WTC11 (cell line): ENCODE measurements around the gene RYR2. TPM values are rescaled to one million over a fixed set of nuclear protein-coding genes. Genes with fewer than 3 reads are reported as not detected.

ENCODE experiments used
- ATAC-seq: fragments of 200-7000 bp; cut with Tn5 transposase; 2 replicates; pipeline ENCODE4 v1.10.0; 2021; ENCODE audit warnings: mild to moderate bottlenecking, moderate library complexity
- CTCF ChIA-PET: fragments of 300-600 bp; sonication (Branson Sonifier 250); formaldehyde crosslinking; loops from one replicate; lab custom pipeline; 2021; ENCODE audit warnings: antibody characterized with exemption; lab: Charles Lee
- POLR2A ChIA-PET: fragments of 350-600 bp; sonication (Branson Sonifier 250); formaldehyde crosslinking; loops from one replicate; lab custom pipeline; 2021; ENCODE audit warnings: antibody characterized with exemption; lab: Charles Lee
- DNase-seq: peaks from one replicate; pipeline ENCODE4 v3.0.0; 2021; ENCODE audit warnings: low spot score
- H3K27ac Mint-ChIP-seq: 2 replicates; pipeline ENCODE4 v1.8.0; 2021; ENCODE audit warnings: mixed read lengths
- H3K27me3 Mint-ChIP-seq: 2 replicates; pipeline ENCODE4 v1.8.0; 2021; ENCODE audit warnings: low read depth, mild to moderate bottlenecking, moderate library complexity, mixed read lengths
- H3K36me3 Mint-ChIP-seq: 2 replicates; pipeline ENCODE4 v1.8.0; 2021; ENCODE audit warnings: mixed read lengths
- H3K4me1 Mint-ChIP-seq: 2 replicates; pipeline ENCODE4 v1.8.0; 2022; ENCODE audit warnings: mixed read lengths
- H3K4me3 Mint-ChIP-seq: 2 replicates; pipeline ENCODE4 v1.8.0; 2021; ENCODE audit warnings: mild to moderate bottlenecking, moderate library complexity, mixed read lengths
- H3K9me3 Mint-ChIP-seq: 2 replicates; pipeline ENCODE4 v1.8.0; 2021; ENCODE audit warnings: mixed read lengths
- ELF4 ChIP-seq: sonication (generic); formaldehyde crosslinking; IDR thresholded peaks from 2 replicates; pipeline ENCODE4 v1.8.1; 2022; ENCODE audit warnings: low read depth, mild to moderate bottlenecking, moderate library complexity, missing genetic modification reagents
- IRF2 ChIP-seq: sonication (generic); formaldehyde crosslinking; IDR thresholded peaks from 2 replicates; pipeline ENCODE4 v1.8.0; 2022; ENCODE audit warnings: low read depth, missing genetic modification reagents, borderline replicate concordance
- KAT7 ChIP-seq: sonication (generic); formaldehyde crosslinking; IDR thresholded peaks from 2 replicates; pipeline ENCODE4 v1.8.1; 2023; ENCODE audit warnings: missing genetic modification reagents, mild to moderate bottlenecking, borderline replicate concordance
- NFATC4 ChIP-seq: fragments of 250-450 bp; sonication (Bioruptor Pico); IDR thresholded peaks from 2 replicates; pipeline ENCODE4 v1.9.0; 2021; ENCODE audit warnings: mild to moderate bottlenecking
- RELA ChIP-seq: sonication (generic); formaldehyde crosslinking; IDR thresholded peaks from 2 replicates; pipeline ENCODE4 v1.8.1; 2022; ENCODE audit warnings: missing genetic modification reagents, mild to moderate bottlenecking, borderline replicate concordance
- SMAD4 ChIP-seq: sonication (generic); formaldehyde crosslinking; IDR thresholded peaks from 2 replicates; pipeline ENCODE4 v1.8.0; 2022; ENCODE audit warnings: mild to moderate bottlenecking, missing genetic modification reagents
- SP1 ChIP-seq: sonication (generic); formaldehyde crosslinking; conservative IDR thresholded peaks from 2 replicates; pipeline ENCODE4 v1.8.1; 2022; ENCODE audit warnings: missing genetic modification reagents
- TEAD4 ChIP-seq: sonication (generic); formaldehyde crosslinking; IDR thresholded peaks from 2 replicates; pipeline ENCODE4 v1.8.0; 2022; ENCODE audit warnings: mild to moderate bottlenecking, missing genetic modification reagents
- ZNF232 ChIP-seq: sonication (generic); formaldehyde crosslinking; IDR thresholded peaks from 2 replicates; pipeline ENCODE4 v1.8.0; 2022; ENCODE audit warnings: mild to moderate bottlenecking, missing genetic modification reagents
- ZNF396 ChIP-seq: fragments of 250-450 bp; sonication (Bioruptor Pico); IDR thresholded peaks from 2 replicates; pipeline ENCODE4 v1.8.0; 2021; ENCODE audit warnings: mild to moderate bottlenecking, moderate library complexity, borderline replicate concordance
- ZNF416 ChIP-seq: fragments of 250-450 bp; sonication (Bioruptor Pico); IDR thresholded peaks from 2 replicates; pipeline ENCODE4 v1.9.0; 2021; ENCODE audit warnings: mild to moderate bottlenecking, inconsistent platforms
- ZNF423 ChIP-seq: fragments of 250-450 bp; sonication (Bioruptor Pico); IDR thresholded peaks from 2 replicates; pipeline ENCODE4 v2.1.2; 2022; ENCODE audit warnings: mild to moderate bottlenecking, moderate library complexity
- total RNA-seq: library from RNA; stranded (reverse); gene quantifications from 3 replicates; pipeline ENCODE4 v1.2.3, GENCODE V29; 2021
- TF ChIP-seq, protein P1 (sequence below): sonication (generic); formaldehyde crosslinking; IDR thresholded peaks from 2 replicates; pipeline ENCODE4 v1.8.1; 2022; ENCODE audit warnings: missing genetic modification reagents, borderline replicate concordance
- TF ChIP-seq, protein P2 (sequence below): fragments of 250-450 bp; sonication (Bioruptor Pico); IDR thresholded peaks from 2 replicates; pipeline ENCODE4 v1.9.0; 2021; ENCODE audit warnings: mild to moderate bottlenecking
- TF ChIP-seq, protein P3 (sequence below): sonication (generic); formaldehyde crosslinking; IDR thresholded peaks from 2 replicates; pipeline ENCODE4 v1.8.1; 2022; ENCODE audit warnings: mild to moderate bottlenecking, moderate library complexity, missing genetic modification reagents
- TF ChIP-seq, protein P4 (sequence below): sonication (generic); formaldehyde crosslinking; IDR thresholded peaks from 2 replicates; pipeline ENCODE4 v1.8.1; 2022; ENCODE audit warnings: low read depth, missing genetic modification reagents, borderline replicate concordance
- TF ChIP-seq, protein P5 (sequence below): sonication (generic); formaldehyde crosslinking; IDR thresholded peaks from 2 replicates; pipeline ENCODE4 v1.8.0; 2022; ENCODE audit warnings: mild to moderate bottlenecking, missing genetic modification reagents
- TF ChIP-seq, protein P6 (sequence below): sonication (generic); formaldehyde crosslinking; IDR thresholded peaks from 2 replicates; pipeline ENCODE4 v1.8.1; 2023; ENCODE audit warnings: mild to moderate bottlenecking, missing genetic modification reagents, moderate library complexity
- TF ChIP-seq, protein P7 (sequence below): fragments of 250-450 bp; sonication (Bioruptor Pico); IDR thresholded peaks from 2 replicates; pipeline ENCODE4 v1.9.0; 2021; ENCODE audit warnings: mild to moderate bottlenecking, borderline replicate concordance

RYR2 gene
- total RNA-seq, 1 experiment from 2014 or later: 7.9 TPM

DNA sequence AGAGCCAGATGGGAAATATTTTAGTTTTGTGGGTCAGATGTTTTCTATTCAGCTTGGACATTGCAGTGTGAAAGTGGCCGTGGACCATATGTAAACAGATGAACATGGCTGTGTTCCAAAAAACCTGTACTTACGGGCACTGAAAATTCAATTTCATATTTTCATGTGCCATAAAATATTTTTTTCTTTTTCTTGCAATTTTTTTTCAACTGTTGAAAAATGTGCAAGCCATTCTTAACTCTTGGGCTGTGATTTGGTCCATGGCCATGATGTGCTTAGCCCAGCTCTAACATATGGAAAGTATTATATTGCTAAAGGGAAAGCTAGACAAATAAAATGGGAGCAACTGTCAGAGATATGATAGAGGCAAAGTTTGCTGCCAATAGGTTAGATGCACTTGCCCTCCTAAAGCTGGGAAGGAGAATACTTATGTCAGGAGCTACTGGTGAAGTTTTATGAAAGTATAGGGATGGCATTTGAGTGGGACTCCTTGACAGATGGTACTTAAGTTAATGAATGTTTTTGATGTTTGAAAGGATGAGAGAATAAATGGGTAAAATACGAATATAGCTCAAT, 240.3 kb downstream of the RYR2 start:
- no peak overlapping the region for H3K27ac Mint-ChIP-seq
- H3K36me3 Mint-ChIP-seq: peaks cover 6% of the 10 kb centered on the region
- H3K27me3 Mint-ChIP-seq: no peaks in the 10 kb centered on the region
- H3K4me1 Mint-ChIP-seq: peaks cover 27% of the 10 kb centered on the region
- TF ChIP-seq, protein P1, sequence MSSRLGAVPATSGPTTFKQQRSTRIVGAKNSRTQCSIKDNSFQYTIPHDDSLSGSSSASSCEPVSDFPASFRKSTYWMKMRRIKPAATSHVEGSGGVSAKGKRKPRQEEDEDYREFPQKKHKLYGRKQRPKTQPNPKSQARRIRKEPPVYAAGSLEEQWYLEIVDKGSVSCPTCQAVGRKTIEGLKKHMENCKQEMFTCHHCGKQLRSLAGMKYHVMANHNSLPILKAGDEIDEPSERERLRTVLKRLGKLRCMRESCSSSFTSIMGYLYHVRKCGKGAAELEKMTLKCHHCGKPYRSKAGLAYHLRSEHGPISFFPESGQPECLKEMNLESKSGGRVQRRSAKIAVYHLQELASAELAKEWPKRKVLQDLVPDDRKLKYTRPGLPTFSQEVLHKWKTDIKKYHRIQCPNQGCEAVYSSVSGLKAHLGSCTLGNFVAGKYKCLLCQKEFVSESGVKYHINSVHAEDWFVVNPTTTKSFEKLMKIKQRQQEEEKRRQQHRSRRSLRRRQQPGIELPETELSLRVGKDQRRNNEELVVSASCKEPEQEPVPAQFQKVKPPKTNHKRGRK (CRISPR knock-in tag): no peak
- H3K4me3 Mint-ChIP-seq: no peak overlapping the region
- POLR2A ChIA-PET: no interaction called here
- ATAC-seq: no peak
- no peak for DNase-seq
- H3K9me3 Mint-ChIP-seq: peaks cover 9% of the 10 kb centered on the region
- CTCF ChIA-PET: no interaction called here

DNA sequence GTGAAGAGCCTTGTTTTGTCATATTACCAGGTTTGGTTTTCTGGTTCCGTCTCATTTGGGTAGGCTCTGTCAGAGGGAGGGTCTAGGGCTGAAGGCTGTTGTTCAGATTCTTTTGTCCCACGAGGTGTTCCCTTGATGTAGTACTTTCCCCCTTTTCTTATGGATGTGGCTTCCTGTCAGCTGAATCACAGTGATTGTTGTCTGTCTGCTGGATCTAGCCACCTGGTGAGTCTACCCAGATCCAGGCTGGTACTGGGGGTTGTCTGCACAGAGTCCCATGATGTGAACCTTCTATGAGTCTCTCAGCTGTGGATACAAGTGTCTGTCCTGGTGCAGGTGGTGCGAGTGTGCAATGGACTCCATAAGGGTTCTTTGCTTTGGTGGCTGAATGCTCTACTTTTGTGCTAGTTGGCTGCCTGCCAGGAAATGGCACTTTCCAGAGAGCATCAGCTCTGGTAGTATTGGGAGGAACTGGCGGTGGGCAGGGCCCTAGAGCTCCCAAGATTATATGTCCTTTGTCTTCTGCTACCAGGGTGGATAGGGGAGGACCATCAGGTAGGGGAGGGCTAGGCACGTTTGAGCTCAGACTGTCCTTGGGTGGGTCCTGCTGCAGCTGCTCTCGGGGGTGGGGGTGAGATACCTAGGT, 246.0 kb downstream of the RYR2 start:
- ChIA-PET CTCF (no interaction called here), POLR2A (no interaction called here)
- H3K27ac Mint-ChIP-seq: peak overlapping the region; percentile 92
- peaks cover 34% of the 10 kb centered on the region for H3K4me1 Mint-ChIP-seq
- H3K9me3 Mint-ChIP-seq: peaks cover 29% of the 10 kb centered on the region
- peaks cover 25% of the 10 kb centered on the region for H3K36me3 Mint-ChIP-seq
- no peaks in the 10 kb centered on the region for H3K27me3 Mint-ChIP-seq
- no peak for TF ChIP-seq IRF2 (CRISPR knock-in tag)
- TF ChIP-seq ZNF396 (CRISPR knock-in tag): no peak
- TF ChIP-seq TEAD4 (CRISPR knock-in tag): no peak
- no peak for TF ChIP-seq ZNF423
- TF ChIP-seq SMAD4 (CRISPR knock-in tag): no peak
- no peak for TF ChIP-seq ZNF416 (CRISPR knock-in tag)
- TF ChIP-seq SP1: no peak
- TF ChIP-seq RELA: no peak
- no peak for DNase-seq
- peak overlapping the region; percentile 4; the same call in 1 of the 2 replicates for H3K4me3 Mint-ChIP-seq
- ATAC-seq: peak; percentile 88

DNA sequence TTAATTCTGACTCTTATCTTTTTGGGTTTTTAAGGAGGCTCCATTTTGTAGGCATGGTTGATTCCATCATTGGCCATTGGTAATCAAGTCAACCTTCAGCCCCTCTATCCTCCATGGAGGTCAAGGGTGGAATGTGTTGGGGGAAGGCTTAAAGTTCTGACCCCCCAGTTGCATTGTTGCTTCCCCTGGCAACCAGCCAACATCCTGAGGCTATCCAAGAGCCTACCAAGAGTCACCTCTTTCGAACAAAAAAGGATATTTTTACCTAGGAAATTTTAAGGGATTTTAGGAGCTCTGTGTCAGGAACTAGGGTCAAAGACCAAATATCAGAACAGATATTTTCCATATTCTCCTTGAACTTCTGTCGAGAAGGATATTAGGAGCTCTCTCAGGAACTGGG, 251.8 kb downstream of the RYR2 start:
- no peak overlapping the region for H3K4me3 Mint-ChIP-seq
- ATAC-seq: no peak; the same call in 1 of the 2 replicates
- H3K9me3 Mint-ChIP-seq: peaks cover 14% of the 10 kb centered on the region
- ChIA-PET POLR2A (no interaction called here), CTCF (no interaction called here)
- peaks cover 5% of the 10 kb centered on the region; the same call in 1 of the 2 replicates for H3K4me1 Mint-ChIP-seq
- DNase-seq: no peak
- no peaks in the 10 kb centered on the region for H3K27me3 Mint-ChIP-seq
- no peak overlapping the region for H3K27ac Mint-ChIP-seq
- peaks cover 10% of the 10 kb centered on the region; the same call in 1 of the 2 replicates for H3K36me3 Mint-ChIP-seq
- TF ChIP-seq, protein P2, sequence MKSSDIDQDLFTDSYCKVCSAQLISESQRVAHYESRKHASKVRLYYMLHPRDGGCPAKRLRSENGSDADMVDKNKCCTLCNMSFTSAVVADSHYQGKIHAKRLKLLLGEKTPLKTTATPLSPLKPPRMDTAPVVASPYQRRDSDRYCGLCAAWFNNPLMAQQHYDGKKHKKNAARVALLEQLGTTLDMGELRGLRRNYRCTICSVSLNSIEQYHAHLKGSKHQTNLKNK (CRISPR knock-in tag): no peak
- TF ChIP-seq TEAD4 (CRISPR knock-in tag): no peak
- no peak for TF ChIP-seq ELF4
- TF ChIP-seq, protein P3, sequence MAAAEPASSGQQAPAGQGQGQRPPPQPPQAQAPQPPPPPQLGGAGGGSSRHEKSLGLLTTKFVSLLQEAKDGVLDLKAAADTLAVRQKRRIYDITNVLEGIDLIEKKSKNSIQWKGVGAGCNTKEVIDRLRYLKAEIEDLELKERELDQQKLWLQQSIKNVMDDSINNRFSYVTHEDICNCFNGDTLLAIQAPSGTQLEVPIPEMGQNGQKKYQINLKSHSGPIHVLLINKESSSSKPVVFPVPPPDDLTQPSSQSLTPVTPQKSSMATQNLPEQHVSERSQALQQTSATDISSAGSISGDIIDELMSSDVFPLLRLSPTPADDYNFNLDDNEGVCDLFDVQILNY: no peak
- TF ChIP-seq, protein P4, sequence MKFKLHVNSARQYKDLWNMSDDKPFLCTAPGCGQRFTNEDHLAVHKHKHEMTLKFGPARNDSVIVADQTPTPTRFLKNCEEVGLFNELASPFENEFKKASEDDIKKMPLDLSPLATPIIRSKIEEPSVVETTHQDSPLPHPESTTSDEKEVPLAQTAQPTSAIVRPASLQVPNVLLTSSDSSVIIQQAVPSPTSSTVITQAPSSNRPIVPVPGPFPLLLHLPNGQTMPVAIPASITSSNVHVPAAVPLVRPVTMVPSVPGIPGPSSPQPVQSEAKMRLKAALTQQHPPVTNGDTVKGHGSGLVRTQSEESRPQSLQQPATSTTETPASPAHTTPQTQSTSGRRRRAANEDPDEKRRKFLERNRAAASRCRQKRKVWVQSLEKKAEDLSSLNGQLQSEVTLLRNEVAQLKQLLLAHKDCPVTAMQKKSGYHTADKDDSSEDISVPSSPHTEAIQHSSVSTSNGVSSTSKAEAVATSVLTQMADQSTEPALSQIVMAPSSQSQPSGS (CRISPR knock-in tag): no peak
- TF ChIP-seq KAT7 (CRISPR knock-in tag): no peak
- TF ChIP-seq, protein P5, sequence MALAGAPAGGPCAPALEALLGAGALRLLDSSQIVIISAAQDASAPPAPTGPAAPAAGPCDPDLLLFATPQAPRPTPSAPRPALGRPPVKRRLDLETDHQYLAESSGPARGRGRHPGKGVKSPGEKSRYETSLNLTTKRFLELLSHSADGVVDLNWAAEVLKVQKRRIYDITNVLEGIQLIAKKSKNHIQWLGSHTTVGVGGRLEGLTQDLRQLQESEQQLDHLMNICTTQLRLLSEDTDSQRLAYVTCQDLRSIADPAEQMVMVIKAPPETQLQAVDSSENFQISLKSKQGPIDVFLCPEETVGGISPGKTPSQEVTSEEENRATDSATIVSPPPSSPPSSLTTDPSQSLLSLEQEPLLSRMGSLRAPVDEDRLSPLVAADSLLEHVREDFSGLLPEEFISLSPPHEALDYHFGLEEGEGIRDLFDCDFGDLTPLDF (CRISPR knock-in tag): no peak
- no peak for TF ChIP-seq NFATC4 (CRISPR knock-in tag)
- no peak for TF ChIP-seq ZNF232
- TF ChIP-seq, protein P6, sequence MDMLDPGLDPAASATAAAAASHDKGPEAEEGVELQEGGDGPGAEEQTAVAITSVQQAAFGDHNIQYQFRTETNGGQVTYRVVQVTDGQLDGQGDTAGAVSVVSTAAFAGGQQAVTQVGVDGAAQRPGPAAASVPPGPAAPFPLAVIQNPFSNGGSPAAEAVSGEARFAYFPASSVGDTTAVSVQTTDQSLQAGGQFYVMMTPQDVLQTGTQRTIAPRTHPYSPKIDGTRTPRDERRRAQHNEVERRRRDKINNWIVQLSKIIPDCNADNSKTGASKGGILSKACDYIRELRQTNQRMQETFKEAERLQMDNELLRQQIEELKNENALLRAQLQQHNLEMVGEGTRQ: no peak
- TF ChIP-seq, protein P7, sequence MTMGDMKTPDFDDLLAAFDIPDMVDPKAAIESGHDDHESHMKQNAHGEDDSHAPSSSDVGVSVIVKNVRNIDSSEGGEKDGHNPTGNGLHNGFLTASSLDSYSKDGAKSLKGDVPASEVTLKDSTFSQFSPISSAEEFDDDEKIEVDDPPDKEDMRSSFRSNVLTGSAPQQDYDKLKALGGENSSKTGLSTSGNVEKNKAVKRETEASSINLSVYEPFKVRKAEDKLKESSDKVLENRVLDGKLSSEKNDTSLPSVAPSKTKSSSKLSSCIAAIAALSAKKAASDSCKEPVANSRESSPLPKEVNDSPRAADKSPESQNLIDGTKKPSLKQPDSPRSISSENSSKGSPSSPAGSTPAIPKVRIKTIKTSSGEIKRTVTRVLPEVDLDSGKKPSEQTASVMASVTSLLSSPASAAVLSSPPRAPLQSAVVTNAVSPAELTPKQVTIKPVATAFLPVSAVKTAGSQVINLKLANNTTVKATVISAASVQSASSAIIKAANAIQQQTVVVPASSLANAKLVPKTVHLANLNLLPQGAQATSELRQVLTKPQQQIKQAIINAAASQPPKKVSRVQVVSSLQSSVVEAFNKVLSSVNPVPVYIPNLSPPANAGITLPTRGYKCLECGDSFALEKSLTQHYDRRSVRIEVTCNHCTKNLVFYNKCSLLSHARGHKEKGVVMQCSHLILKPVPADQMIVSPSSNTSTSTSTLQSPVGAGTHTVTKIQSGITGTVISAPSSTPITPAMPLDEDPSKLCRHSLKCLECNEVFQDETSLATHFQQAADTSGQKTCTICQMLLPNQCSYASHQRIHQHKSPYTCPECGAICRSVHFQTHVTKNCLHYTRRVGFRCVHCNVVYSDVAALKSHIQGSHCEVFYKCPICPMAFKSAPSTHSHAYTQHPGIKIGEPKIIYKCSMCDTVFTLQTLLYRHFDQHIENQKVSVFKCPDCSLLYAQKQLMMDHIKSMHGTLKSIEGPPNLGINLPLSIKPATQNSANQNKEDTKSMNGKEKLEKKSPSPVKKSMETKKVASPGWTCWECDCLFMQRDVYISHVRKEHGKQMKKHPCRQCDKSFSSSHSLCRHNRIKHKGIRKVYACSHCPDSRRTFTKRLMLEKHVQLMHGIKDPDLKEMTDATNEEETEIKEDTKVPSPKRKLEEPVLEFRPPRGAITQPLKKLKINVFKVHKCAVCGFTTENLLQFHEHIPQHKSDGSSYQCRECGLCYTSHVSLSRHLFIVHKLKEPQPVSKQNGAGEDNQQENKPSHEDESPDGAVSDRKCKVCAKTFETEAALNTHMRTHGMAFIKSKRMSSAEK (CRISPR knock-in tag): no peak
